Measurements from ENCODE around the gene KASH5. TPM values are rescaled to one million over a fixed set of nuclear protein-coding genes. Genes with fewer than 3 reads are reported as not detected.

The KASH5 gene
- total RNA-seq, 2 experiments from 2014 or later: 12.0 to 16.3 TPM

DNA sequence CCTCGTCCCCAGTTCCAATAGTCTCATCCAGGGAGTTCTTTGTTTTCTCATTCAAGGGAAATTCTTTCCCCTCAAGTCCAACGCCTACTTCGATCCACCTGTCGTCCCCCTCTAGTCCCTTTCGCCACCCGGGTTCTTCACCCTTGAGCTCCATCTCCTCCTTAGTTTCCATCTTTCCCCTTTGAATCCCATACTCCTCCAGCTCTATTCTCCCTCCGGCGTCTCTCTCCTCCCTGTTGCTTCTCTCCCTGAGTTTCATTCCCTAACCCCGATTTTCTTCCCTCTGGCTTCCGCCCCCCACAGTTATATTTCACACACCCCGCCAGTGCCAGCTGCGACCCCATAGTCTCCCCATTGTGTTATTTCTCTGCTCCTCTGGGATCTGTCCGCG, 53.9 kb downstream of the KASH5 start:
- Histone ChIP-seq H2AFZ (ENCODE audit: low read length) (no peak overlapping the region), H3K36me3 (ENCODE audit: insufficient read depth, low read length) (peaks cover 8% of the 10 kb centered on the region; the same call in 1 of the 2 replicates), H3K4me1 (ENCODE audit: insufficient read depth, low read length, poor library complexity, severe bottlenecking) (no peaks in the 10 kb centered on the region), H3K4me2 (ENCODE audit: low read length) (no peak overlapping the region), H3K9me3 (ENCODE audit: low read length) (no peaks in the 10 kb centered on the region), H3K79me2 (ENCODE audit: insufficient read depth, low read depth, low read length) (no peaks in the 10 kb centered on the region), H3K27ac (ENCODE audit: low read depth, low read length, poor library complexity, severe bottlenecking) (no peak overlapping the region), H4K20me1 (ENCODE audit: insufficient read depth, low read length) (no peaks in the 10 kb centered on the region), H3K4me3 (ENCODE audit: low read depth, low read length, poor library complexity, severe bottlenecking) (no peak overlapping the region), H3K9me2 (ENCODE audit: insufficient read depth, low read length) (no peaks in the 10 kb centered on the region)
- TF ChIP-seq EZH2phosphoT487 (IDR thresholded peaks at IDR 0.05; ENCODE audit: borderline replicate concordance, low read depth, low read length): no peak
- TF ChIP-seq, protein P1, sequence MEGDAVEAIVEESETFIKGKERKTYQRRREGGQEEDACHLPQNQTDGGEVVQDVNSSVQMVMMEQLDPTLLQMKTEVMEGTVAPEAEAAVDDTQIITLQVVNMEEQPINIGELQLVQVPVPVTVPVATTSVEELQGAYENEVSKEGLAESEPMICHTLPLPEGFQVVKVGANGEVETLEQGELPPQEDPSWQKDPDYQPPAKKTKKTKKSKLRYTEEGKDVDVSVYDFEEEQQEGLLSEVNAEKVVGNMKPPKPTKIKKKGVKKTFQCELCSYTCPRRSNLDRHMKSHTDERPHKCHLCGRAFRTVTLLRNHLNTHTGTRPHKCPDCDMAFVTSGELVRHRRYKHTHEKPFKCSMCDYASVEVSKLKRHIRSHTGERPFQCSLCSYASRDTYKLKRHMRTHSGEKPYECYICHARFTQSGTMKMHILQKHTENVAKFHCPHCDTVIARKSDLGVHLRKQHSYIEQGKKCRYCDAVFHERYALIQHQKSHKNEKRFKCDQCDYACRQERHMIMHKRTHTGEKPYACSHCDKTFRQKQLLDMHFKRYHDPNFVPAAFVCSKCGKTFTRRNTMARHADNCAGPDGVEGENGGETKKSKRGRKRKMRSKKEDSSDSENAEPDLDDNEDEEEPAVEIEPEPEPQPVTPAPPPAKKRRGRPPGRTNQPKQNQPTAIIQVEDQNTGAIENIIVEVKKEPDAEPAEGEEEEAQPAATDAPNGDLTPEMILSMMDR (conservative IDR thresholded peaks at IDR 0.05; ENCODE audit: low read length): no peak
- intact Hi-C loops (cut with micrococcal nuclease; ENCODE audit: unreplicated experiment): loop anchor here (2.0 to 10.0 kb wide), 2 partner anchors 107 to 215 kb away; partner anchors contain the start of gene CD37
- BruUV-seq (replicated peaks): no TSS peak
- ChIA-PET CTCF (ENCODE audit: unreplicated experiment) (interaction anchor here (0.8 kb wide), 1 partner anchor 50 kb away, joined by 4 read pairs; no protein-coding TSS in a partner anchor), POLR2A (no interaction called here)
- DNase-seq (ENCODE audit: low spot score): no peak

DNA sequence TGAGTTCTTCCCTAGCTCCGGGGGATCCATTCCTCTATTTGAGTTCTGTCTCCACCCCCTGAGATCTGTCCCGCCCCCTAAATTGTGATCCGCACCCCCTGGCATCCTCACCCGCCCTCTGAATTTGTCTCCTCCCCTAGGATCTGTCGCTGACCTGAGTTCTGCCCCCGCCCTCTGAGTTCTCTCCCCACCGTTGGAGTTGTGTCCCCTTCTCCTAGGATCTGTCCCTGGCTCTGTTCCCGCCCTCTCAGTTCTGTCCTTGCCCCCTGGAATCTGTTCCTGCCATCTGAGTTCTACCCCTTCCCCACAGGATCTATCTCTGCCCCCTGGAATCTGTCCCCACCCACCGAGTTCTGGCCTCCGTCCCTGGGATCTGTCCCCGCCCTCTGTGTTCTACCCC, 54.3 kb downstream of the KASH5 start:
- ChIA-PET POLR2A (no interaction called here), CTCF (ENCODE audit: unreplicated experiment) (interaction anchor here (0.8 kb wide), 1 partner anchor 51 kb away, joined by 4 read pairs; no protein-coding TSS in a partner anchor)
- intact Hi-C loops (cut with micrococcal nuclease; ENCODE audit: unreplicated experiment): loop anchor here (2.0 to 10.0 kb wide), 2 partner anchors 108 to 216 kb away; partner anchors contain the start of gene CD37
- Histone ChIP-seq H3K79me2 (ENCODE audit: insufficient read depth, low read depth, low read length) (no peaks in the 10 kb centered on the region), H3K9me2 (ENCODE audit: insufficient read depth, low read length) (no peaks in the 10 kb centered on the region), H3K27ac (ENCODE audit: low read depth, low read length, poor library complexity, severe bottlenecking) (no peak overlapping the region), H3K4me2 (ENCODE audit: low read length) (peak overlapping the region; percentile 91), H3K36me3 (ENCODE audit: insufficient read depth, low read length) (peaks cover 12% of the 10 kb centered on the region; the same call in 1 of the 2 replicates), H3K4me3 (ENCODE audit: low read depth, low read length, poor library complexity, severe bottlenecking) (peak overlapping the region; percentile 71), H4K20me1 (ENCODE audit: insufficient read depth, low read length) (no peaks in the 10 kb centered on the region), H3K9me3 (ENCODE audit: low read length) (no peaks in the 10 kb centered on the region), H3K4me1 (ENCODE audit: insufficient read depth, low read length, poor library complexity, severe bottlenecking) (no peaks in the 10 kb centered on the region), H2AFZ (ENCODE audit: low read length) (no peak overlapping the region)
- DNase-seq (ENCODE audit: low spot score): no peak
- BruUV-seq (replicated peaks): no TSS peak
- TF ChIP-seq EZH2phosphoT487 (IDR thresholded peaks at IDR 0.05; ENCODE audit: borderline replicate concordance, low read depth, low read length): no peak
- TF ChIP-seq, protein P1 (conservative IDR thresholded peaks at IDR 0.05; ENCODE audit: low read length): no peak

DNA sequence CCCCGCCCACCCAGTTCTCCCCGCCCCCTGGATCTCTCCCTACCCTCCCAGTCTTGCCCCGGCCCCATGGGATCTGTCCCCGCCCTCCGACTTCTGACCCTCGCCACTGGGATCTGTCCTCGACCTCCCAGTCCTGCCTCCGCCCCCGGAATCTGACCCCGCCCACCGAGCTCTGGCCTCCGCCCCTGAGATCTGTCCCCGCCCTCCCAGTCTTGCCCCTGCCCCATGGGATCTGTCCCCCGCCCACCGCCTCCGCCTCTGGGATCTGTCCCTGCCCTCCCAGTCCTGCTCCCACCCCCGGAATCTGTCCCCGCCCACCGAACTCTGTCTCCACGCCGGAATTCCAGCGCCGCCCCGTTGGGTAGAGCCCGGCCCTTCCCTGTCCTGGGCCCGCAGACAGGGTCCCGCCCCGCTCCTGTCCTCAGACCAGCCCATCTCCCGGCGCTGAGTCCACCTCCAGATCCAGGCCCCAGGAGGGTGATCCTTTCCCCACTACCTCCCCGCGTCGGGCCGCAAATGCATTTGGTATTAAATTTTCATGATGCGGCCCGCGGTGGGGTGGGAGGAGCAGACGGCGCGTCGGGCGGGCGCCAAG, 54.8 kb downstream of the KASH5 start:
- Histone ChIP-seq H3K9me3 (ENCODE audit: low read length) (no peaks in the 10 kb centered on the region), H4K20me1 (ENCODE audit: insufficient read depth, low read length) (no peaks in the 10 kb centered on the region), H3K4me1 (ENCODE audit: insufficient read depth, low read length, poor library complexity, severe bottlenecking) (peaks cover 3% of the 10 kb centered on the region), H3K36me3 (ENCODE audit: insufficient read depth, low read length) (peaks cover 16% of the 10 kb centered on the region), H3K9me2 (ENCODE audit: insufficient read depth, low read length) (no peaks in the 10 kb centered on the region), H2AFZ (ENCODE audit: low read length) (peak overlapping the region; percentile 92), H3K4me2 (ENCODE audit: low read length) (peak overlapping the region; percentile 91), H3K79me2 (ENCODE audit: insufficient read depth, low read depth, low read length) (no peaks in the 10 kb centered on the region), H3K4me3 (ENCODE audit: low read depth, low read length, poor library complexity, severe bottlenecking) (peak overlapping the region; percentile 71), H3K27ac (ENCODE audit: low read depth, low read length, poor library complexity, severe bottlenecking) (peak overlapping the region; percentile 61)
- CTCF ChIA-PET (ENCODE audit: unreplicated experiment): no interaction called here
- intact Hi-C loops (cut with micrococcal nuclease; ENCODE audit: unreplicated experiment): loop anchor here (1.0 to 10.0 kb wide), 5 partner anchors 51 to 216 kb away; partner anchors contain the start of gene CD37
- DNase-seq (ENCODE audit: low spot score): peak; percentile 72
- POLR2A ChIA-PET: interaction anchor here (0.5 to 0.9 kb wide), 2 partner anchors 9 to 136 kb away, joined by 3 to 4 read pairs; partner anchors contain the start of gene PIH1D1
- TF ChIP-seq, protein P1 (conservative IDR thresholded peaks at IDR 0.05; ENCODE audit: low read length): no peak
- TF ChIP-seq EZH2phosphoT487 (IDR thresholded peaks at IDR 0.05; ENCODE audit: borderline replicate concordance, low read depth, low read length): no peak
- no TSS peak for BruUV-seq (replicated peaks)

Data from OCI-LY7 (cell line).